Measurements from ENCODE around the gene NPBWR2. TPM values are rescaled to one million over a fixed set of nuclear protein-coding genes. Genes with fewer than 3 reads are reported as not detected.

NPBWR2 gene
- total and polyA plus RNA-seq, 9 of the 15 experiments (the other 6 are each of a cell fraction or from before 2014, with no cell fraction given) = not detected

- TF ChIP-seq TEAD1 (CRISPR knock-in tag; IDR thresholded peaks at IDR 0.05) (peak in 1 of 2 experiments; percentile 80; a peak in 2 of 4 replicates), TEAD4 (IDR thresholded peaks at IDR 0.05; ENCODE audit: low read length) (peak; percentile 41; the same call in 1 of the 2 replicates), TEAD4 (CRISPR knock-in tag; IDR thresholded peaks at IDR 0.05; ENCODE audit: borderline replicate concordance) (no peak), MCM5 (IDR thresholded peaks at IDR 0.05; ENCODE audit: low read depth) (no peak), THAP12 (CRISPR knock-in tag; IDR thresholded peaks at IDR 0.05) (no peak), NRF1 (conservative IDR thresholded peaks at IDR 0.05 in 1 of 2, IDR thresholded peaks at IDR 0.05 in 1 of 2) (peak; percentile 46 to 47; a peak in 3 of 4 replicates)
These were observed 41.4 kb downstream of the NPBWR2 start (continued) for GRCh38 chr20:64065974-64066343.

GRCh38 chr20:64065062-64065973 lies 42.0 kb downstream of the NPBWR2 start:
- no peak overlapping the region for H3K4me3 ChIP-seq
- peaks cover 34 to 81% of the 10 kb centered on the region in 2 experiments for H3K4me1 ChIP-seq (replicated peaks in 1 of 2; ENCODE audit: control insufficient read depth in 2 of 2, insufficient read depth in 2 of 2, low read length in 2 of 2)
- no peaks in the 10 kb centered on the region for H3K27me3 ChIP-seq (ENCODE audit: control insufficient read depth in 2 of 2, insufficient read depth in 2 of 2, low read length in 2 of 2)
- no peak for DNase-seq (ENCODE audit: extremely low read depth in 1 of 4, low spot score in 3 of 4)
- H4K20me1 ChIP-seq (replicated peaks; ENCODE audit: control insufficient read depth, insufficient read depth, low read length) = no peaks in the 10 kb centered on the region
- POLR2A ChIA-PET = interaction anchor here (0.6 to 1.4 kb wide), 5 partner anchors 11 to 526 kb away, joined by 3 read pairs; no protein-coding TSS in a partner anchor
- no TSS peak for BruUV-seq (replicated peaks)
- FAIRE-seq = no peak
- peak overlapping the region in 1 of 2 experiments; percentile 28; a peak in 2 of 4 replicates for H3K9ac ChIP-seq (ENCODE audit: insufficient read depth in 1 of 2, low read depth in 2 of 2, low read length in 2 of 2)
- H3K36me3 ChIP-seq (ENCODE audit: control insufficient read depth, insufficient read depth, low read length) = no peaks in the 10 kb centered on the region
- H2AFZ ChIP-seq (ENCODE audit: low read depth, low read length) = no peak overlapping the region
- intact Hi-C loops (cut with micrococcal nuclease) (no loop called here), in situ Hi-C loops (cut with MboI) (no loop called here)
- CTCF ChIA-PET (ENCODE audit: low intra/inter-chr PET ratio) = no interaction called here
- no peaks in the 10 kb centered on the region for H3K9me3 ChIP-seq (replicated peaks; ENCODE audit: control insufficient read depth, insufficient read depth, low read depth, low read length)
- peaks cover 4% of the 10 kb centered on the region; the same call in 2 of the 3 replicates for H3K79me2 ChIP-seq (ENCODE audit: control insufficient read depth, insufficient read depth, low read length)
- no peak overlapping the region for H3K4me2 ChIP-seq (ENCODE audit: insufficient read depth, low read length)
- H3K9me1 ChIP-seq (ENCODE audit: control insufficient read depth, insufficient read depth, low read length) = peaks cover 3% of the 10 kb centered on the region
- H3K27ac ChIP-seq (ENCODE audit: extremely low read depth, low read depth, low read length) = no peak overlapping the region
- ATAC-seq = no peak
- 50% methylated on average over 17 of the region's 27 CpGs for WGBS (ENCODE audit: insufficient coverage, low coverage, missing lambda C conversion rate)
- TF ChIP-seq POLR2G (IDR thresholded peaks at IDR 0.05; ENCODE audit: low read depth, low read length) (peak; percentile 45; the same call in 1 of the 2 replicates), JUN (IDR thresholded peaks at IDR 0.05; ENCODE audit: borderline replicate concordance, low read depth, low read length) (no peak), JUN (CRISPR knock-in tag; IDR thresholded peaks at IDR 0.05; ENCODE audit: borderline replicate concordance) (0 out of 2 replicates have a peak, but pooled peaks have one; percentile 12), POLR2H (tag; IDR thresholded peaks at IDR 0.05; ENCODE audit: low read depth) (no peak), GABPA (tag; conservative IDR thresholded peaks at IDR 0.05; ENCODE audit: low read depth) (no peak), ZFP91 (CRISPR knock-in tag; IDR thresholded peaks at IDR 0.05) (no peak), PHB (CRISPR knock-in tag; IDR thresholded peaks at IDR 0.05) (no peak), MAX (CRISPR knock-in tag; IDR thresholded peaks at IDR 0.05) (peak; percentile 28; the same call in 1 of the 2 replicates)
